ENCODE measurements around the gene DSCAML1. TPM values are rescaled to one million over a fixed set of nuclear protein-coding genes. Genes with fewer than 3 reads are reported as not detected.

The DSCAML1 gene
- total RNA-seq, 1 experiment from 2014 or later = not detected

DNA sequence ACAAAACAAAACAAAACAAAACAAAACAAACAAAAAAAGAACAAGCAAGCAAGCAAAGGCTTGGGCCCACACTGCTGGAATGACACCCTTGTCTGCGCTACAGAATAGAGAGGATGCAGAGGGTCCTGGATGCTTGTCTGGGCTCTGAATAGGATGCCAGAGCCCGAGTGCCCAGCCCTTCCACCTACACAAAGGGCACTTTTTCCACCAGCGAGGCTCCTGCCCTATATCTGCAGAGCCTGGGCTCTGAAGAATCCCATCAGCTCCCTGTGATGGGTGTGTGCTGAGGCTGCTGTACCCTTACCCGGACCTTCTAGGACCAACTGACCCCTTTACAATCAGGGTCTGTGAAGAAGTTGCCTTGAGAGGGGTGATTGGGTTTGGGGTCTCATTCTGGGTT, 221.2 kb downstream of the DSCAML1 start:
- no peak for ATAC-seq
- TF ChIP-seq ZNF274 (IDR thresholded peaks at IDR 0.05; ENCODE audit: low read depth, low read length) (no peak), POLR2A (IDR thresholded peaks at IDR 0.05; ENCODE audit: borderline replicate concordance, extremely low read depth, insufficient read depth, insufficient read length) (no peak), MAX (IDR thresholded peaks at IDR 0.05) (no peak), CEBPB (IDR thresholded peaks at IDR 0.05; ENCODE audit: low read depth) (no peak), RAD21 (IDR thresholded peaks at IDR 0.05; ENCODE audit: low read depth) (no peak), JUND (IDR thresholded peaks at IDR 0.05) (no peak), ZFX (IDR thresholded peaks at IDR 0.05) (no peak), POLR2AphosphoS5 (IDR thresholded peaks at IDR 0.05; ENCODE audit: low read depth, low read length) (no peak), TCF7L2 (IDR thresholded peaks at IDR 0.05; ENCODE audit: borderline replicate concordance, extremely low read depth, insufficient read depth, insufficient read length) (no peak), REST (IDR thresholded peaks at IDR 0.05; ENCODE audit: low read depth) (no peak), SP1 (IDR thresholded peaks at IDR 0.05; ENCODE audit: low read depth) (no peak), CBX3 (IDR thresholded peaks at IDR 0.05; ENCODE audit: low read depth) (no peak), FOSL1 (IDR thresholded peaks at IDR 0.05; ENCODE audit: low read depth) (no peak), EZH2 (IDR thresholded peaks at IDR 0.05) (no peak), YY1 (IDR thresholded peaks at IDR 0.05; ENCODE audit: extremely low read depth, insufficient replicate concordance, low read depth, low read length) (no peak), SRF (IDR thresholded peaks at IDR 0.05; ENCODE audit: low read depth) (no peak), EGR1 (IDR thresholded peaks at IDR 0.05; ENCODE audit: low read depth) (no peak), CTCF (IDR thresholded peaks at IDR 0.05 in 2 of 3, conservative IDR thresholded peaks at IDR 0.05 in 1 of 3; ENCODE audit: borderline replicate concordance in 1 of 3, insufficient read depth in 1 of 3, low read depth in 2 of 3, low read length in 2 of 3) (no peak)
- TF ChIP-seq, protein P1, sequence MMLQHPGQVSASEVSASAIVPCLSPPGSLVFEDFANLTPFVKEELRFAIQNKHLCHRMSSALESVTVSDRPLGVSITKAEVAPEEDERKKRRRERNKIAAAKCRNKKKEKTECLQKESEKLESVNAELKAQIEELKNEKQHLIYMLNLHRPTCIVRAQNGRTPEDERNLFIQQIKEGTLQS (IDR thresholded peaks at IDR 0.05) = no peak
- TF ChIP-seq, protein P2, sequence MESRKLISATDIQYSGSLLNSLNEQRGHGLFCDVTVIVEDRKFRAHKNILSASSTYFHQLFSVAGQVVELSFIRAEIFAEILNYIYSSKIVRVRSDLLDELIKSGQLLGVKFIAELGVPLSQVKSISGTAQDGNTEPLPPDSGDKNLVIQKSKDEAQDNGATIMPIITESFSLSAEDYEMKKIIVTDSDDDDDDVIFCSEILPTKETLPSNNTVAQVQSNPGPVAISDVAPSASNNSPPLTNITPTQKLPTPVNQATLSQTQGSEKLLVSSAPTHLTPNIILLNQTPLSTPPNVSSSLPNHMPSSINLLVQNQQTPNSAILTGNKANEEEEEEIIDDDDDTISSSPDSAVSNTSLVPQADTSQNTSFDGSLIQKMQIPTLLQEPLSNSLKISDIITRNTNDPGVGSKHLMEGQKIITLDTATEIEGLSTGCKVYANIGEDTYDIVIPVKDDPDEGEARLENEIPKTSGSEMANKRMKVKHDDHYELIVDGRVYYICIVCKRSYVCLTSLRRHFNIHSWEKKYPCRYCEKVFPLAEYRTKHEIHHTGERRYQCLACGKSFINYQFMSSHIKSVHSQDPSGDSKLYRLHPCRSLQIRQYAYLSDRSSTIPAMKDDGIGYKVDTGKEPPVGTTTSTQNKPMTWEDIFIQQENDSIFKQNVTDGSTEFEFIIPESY (IDR thresholded peaks at IDR 0.05; ENCODE audit: extremely low read depth, insufficient replicate concordance, low read length) = no peak
- Histone ChIP-seq H4K20me1 (ENCODE audit: insufficient read depth) (no peaks in the 10 kb centered on the region), H3K4me3 (replicated peaks in 1 of 2; ENCODE audit: low read depth in 1 of 2, low read length in 2 of 2) (no peak overlapping the region), H3K4me2 (ENCODE audit: low read length) (no peak overlapping the region), H3K36me3 (ENCODE audit: control insufficient read depth in 1 of 2, insufficient read depth in 2 of 2, low read length in 2 of 2) (no peaks in the 10 kb centered on the region), H3K9ac (ENCODE audit: low read length) (no peak overlapping the region), H3K79me2 (ENCODE audit: insufficient read depth, low read length) (no peaks in the 10 kb centered on the region), H3K27ac (ENCODE audit: low read depth, low read length) (no peak overlapping the region), H3K9me3 (ENCODE audit: control insufficient read depth in 1 of 2, insufficient read depth in 1 of 2, low read depth in 1 of 2, low read length in 2 of 2) (no peaks in the 10 kb centered on the region), H3K4me1 (ENCODE audit: control insufficient read depth in 1 of 2, insufficient read depth in 2 of 2, low read length in 2 of 2) (no peaks in the 10 kb centered on the region), H3K9me2 (ENCODE audit: insufficient read depth) (no peaks in the 10 kb centered on the region), H2AFZ (ENCODE audit: low read depth, low read length, poor library complexity, severe bottlenecking) (no peak overlapping the region), H3K27me3 (ENCODE audit: insufficient read depth, low read length) (peaks cover 41% of the 10 kb centered on the region)
- BruUV-seq (replicated peaks) = no TSS peak
- ChIA-PET CTCF (no interaction called here), RAD21 (ENCODE audit: low non-redundant PET in 1 of 2, low total read pairs in 2 of 2, uncharacterized antibody in 2 of 2, unreplicated experiment in 2 of 2) (no interaction called here), POLR2A (no interaction called here)
- intact Hi-C loops (cut with micrococcal nuclease) = no loop called here
- DNase-seq (ENCODE audit: low read depth, low spot score) = no peak

Data from HCT116 (cell line).